ENCODE data around the gene ABCB8.

GRCh38 chr7:150986556-150986955 is 41.7 kb upstream of the ABCB8 start:
- TF ChIP-seq CTCF (IDR thresholded peaks at IDR 0.05) (no peak), POLR2A (IDR thresholded peaks at IDR 0.05) (no peak)

Measured in tibial nerve (tissue), 3 donors.